NCI-H1105 (cell line): Measurements from ENCODE around the gene TMEM205.
"Not testable (repeated sequence)": the region's sequence is repeated elsewhere in the genome, so short reads cannot be mapped to it uniquely, and the experiment has no call there.

Experiments
- DNase-seq: peaks from one replicate; lab custom pipeline; 2025; lab: John Stamatoyannopoulos, UW

Gene TMEM205

GRCh38 chr19:11346104-11346940 lies at the start of gene TMEM205, which contains the start of gene CCDC159:
Gene TMEM205, minus strand, starts transcription at chr19:11346268. Its CDS starts 649 bp downstream, at chr19:11345619.
Gene CCDC159, plus strand, starts transcription at chr19:11346519. Its CDS starts 88 bp downstream, at chr19:11346607.
- peak; percentile 99 for DNase-seq

DNA sequence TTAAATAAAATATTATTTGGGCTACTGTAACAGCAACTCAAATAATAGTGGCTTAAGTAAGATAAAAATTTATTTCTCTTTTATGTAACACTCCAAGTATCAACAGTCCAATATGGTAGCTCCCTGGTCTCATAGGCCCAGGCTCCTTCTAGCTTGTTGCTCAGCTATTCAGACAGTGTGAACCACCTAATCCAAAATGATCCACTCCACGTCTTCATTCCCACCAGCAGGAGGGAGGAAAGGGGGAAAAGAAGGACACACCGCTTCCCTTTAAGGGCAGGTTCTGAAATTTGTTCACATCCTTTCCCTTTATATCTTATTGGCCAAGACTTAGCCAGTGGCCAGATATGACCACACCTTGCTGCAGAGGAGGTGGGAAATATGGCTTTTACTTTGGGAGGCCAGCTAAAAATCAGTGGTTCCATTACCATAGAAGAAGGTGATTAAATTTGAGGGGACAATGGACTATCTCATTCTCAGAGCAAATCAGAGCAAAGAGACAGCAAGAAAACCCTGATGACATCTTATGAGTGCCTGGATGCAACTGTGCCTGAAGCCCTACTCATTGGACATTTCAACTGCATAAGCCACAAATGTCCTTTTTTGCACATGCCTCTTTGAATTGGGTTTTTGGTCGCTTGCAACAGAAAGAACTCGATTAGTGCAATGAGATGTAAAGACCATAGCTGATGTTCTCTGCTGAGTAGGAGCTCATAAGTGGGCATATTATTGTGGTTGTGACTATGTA lies 45.0 kb upstream of the TMEM205 start:
- DNase-seq, result no peak

DNA sequence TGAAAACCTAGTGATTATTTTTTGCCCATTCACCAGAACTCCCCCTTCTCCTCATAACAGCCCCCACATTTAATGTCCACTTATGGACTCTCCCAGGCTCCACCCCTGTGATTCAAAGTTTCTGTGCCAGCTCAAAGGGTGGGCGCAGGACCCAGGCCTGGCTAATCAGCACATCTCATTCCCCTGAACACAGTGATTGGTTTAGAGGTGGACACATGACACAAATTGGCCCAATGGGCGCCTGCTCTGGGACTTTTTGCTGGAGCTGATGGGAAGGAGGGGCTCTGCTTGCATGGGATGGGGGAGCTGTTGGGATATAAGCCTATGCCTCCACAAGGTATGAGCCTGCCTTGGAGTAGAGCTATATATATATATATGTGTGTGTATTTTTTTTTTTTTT lies 44.3 kb upstream of the TMEM205 start:
- no peak for DNase-seq

DNA sequence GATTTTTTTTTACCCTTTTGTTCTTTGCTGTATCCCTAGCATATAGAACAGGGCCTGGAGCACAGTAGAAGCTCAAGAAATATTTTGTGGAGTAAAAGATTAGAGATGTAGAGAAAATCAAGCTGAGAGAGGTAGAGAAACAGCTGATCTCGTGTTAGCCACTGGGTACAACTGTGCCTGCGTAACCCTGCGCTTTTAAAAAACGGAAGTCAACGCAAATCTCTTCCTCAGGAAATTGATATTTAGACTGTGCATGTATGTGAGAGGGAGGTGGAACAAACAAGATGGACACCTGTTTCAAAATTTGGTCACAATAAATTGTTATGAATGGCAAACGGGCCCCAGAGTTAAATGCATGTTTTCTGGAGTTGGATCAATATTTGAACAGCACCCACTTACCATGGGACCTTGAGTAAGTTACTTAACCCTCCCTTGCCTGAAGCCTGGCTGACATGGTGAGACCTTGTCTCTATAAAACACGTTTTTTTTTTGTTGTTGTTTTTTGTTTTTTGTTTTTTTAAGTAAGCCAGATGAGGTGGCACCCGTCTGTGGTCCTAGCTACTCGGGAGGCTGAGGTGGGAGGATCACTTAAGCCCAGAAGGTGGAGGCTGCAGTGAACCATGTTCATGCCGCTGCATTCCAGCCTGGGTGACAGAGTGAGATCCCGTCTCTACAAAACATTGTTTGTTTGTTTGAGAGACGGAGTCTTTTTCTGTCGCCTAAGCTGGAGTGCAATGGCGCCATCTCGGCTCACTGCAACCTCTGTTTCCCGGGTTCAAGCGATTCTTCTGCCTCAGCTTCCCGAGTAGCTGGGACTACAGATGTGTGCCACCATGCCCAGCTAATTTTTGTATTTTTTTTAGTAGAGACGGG lies 41.3 kb upstream of the TMEM205 start:
- DNase-seq, result no peak

GRCh38 chr19:11384778-11385129 lies 38.7 kb upstream of the TMEM205 start:
- no peak for DNase-seq

GRCh38 chr19:11383706-11384048 lies 37.6 kb upstream of the TMEM205 start:
- no peak for DNase-seq

DNA sequence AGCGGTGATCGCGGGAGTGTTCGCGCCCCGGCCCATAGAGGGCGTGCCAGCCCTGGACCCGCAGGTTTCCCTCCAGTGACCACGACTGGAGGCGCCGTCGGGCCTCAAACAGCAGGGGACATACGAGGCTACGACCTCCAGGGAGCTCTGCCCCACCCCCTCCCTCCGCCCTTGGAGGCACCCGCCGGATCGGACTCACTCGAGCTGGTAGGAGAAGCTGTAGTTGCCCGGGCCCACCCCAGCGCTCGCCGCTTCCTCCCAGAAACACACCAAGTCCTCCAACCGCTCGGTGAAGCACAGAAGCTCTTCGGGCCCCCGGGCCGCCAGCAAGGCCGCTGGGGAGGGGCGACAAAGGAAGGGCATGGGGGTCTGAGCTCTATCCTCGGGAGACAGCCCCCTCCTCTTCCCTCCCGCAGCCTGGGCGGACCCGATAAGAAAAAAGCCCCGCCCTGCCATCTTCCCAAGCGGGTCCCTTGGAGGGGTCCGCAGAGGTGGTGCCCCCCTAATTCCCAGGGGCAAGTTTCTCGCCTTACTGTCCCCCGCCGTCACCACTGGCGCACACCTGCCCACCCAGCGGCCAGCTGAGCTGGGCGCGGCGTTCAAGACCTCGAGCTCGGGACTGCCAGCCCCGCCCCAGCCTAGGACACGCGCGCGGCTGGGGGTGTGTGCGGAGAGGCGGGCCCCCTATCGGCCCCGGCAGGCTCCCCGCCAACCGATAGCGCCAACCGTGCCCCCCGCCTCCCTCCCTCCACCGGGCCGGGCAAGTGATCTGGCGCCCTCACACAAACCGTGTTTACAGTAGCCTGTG lies 37.0 kb upstream of the TMEM205 start:
- DNase-seq, result peak; percentile 43

GRCh38 chr19:11380653-11381537 lies 34.8 kb upstream of the TMEM205 start:
- DNase-seq, result peak; percentile 99

- DNase-seq, result no peak
Observed at GRCh38 chr19:11379857-11380350, 33.8 kb upstream of the TMEM205 start.

DNA sequence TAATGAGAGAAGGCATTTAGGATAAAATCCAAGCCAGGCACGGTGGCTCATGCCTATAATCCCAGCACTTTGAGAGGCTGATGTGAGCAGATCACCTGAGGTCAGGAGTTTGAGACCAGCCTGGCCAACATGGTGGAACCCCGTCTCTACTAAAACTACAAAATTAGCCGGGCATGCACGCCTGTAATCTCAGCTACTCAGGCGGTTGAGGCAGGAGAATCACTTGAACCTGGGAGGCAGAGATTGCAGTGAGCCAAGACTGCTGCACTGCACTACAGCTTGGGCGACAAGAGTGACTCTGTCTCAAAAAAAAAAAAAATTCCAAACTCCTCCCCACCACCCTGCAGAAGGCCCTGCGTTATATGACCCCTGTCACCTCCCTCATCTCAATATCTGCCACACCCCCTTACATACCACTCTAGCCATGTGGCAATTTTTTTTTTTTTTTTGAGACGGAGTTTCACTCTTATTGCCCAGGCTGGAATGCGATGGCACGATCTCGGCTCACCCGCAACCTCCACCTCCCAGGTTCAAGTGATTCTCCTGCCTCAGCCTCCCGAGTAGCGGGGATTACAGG lies 33.3 kb upstream of the TMEM205 start:
- DNase-seq, result not testable (repeated sequence)

DNA sequence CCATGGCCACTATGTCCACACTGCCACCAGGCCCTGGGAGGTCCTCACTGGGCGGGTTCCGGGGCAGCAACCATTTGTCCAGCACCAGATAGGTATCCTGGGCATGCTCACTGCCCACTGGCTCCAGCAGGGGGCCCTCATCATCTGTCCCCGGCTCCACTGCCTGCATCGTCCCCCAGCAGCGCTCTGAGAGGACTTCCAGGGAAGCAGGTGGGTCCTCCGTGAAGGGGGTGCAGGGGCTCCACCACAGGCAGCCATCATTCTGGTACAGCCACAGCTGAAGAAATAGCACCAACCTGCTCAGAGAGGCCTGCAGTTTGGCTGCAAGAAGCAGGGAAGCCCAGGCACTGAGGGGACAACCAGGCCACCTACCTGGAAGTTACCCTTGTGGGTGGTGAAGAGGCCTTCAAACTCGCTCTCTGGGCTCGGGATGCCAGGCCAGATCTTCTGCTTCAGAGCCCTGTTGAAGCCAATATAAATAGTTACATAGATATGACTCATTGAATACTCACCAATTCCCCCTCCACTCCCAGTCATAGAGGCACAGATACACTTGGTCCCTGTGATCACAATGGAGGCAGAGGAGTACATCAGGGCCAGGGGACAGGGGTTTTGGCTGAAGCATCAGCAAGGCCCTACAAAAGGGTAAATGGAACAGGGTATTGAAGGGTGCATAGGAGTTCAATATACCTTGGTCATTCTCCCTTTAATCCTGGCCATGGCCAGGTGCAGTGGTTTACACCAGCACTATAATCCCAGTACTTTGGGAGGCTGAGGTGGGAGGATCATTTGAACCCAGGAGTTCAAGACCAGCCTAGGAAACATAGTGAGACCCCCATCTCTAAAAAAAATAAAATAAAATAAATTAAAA lies 32.5 kb upstream of the TMEM205 start:
- DNase-seq, result no peak

- DNase-seq, result no peak
Observed at GRCh38 chr19:11377756-11378155, 31.7 kb upstream of the TMEM205 start.

GRCh38 chr19:11377237-11377636 lies 31.2 kb upstream of the TMEM205 start:
- DNase-seq, result no peak

DNA sequence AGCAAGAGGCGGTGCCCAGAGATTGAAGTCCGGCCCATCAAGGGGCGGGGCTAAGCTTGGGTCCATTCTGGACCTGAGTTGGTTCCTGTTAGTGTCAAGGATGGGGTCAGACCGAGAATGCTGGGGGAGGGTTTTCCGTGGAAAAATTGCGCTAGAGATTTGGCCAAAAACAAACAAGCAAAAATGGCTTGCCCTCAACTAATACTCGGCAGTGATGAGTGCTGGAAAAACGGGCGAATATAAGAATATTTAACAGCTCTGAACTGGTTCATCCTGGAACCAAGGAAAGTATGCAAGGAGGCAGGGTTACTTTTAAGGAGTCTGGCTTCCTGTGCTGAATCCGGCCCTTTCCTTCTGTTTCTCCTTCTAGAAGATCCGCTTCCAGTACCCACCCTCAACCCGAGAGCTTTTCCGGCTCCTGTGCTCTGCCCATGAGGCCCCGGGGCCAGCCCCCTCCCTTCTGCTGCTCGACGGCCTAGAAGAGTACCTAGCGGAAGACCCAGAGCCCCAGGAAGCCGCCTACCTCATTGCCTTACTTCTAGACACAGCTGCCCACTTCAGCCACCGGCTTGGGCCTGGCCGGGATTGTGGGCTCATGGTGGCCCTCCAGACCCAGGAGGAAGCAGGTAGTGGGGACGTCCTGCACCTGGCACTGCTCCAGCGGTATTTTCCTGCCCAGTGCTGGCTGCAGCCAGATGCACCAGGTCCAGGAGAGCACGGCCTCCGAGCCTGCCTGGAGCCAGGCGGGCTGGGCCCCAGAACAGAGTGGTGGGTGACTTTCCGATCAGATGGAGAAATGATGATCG lies 29.3 kb upstream of the TMEM205 start:
- peak; percentile 37 for DNase-seq

DNA sequence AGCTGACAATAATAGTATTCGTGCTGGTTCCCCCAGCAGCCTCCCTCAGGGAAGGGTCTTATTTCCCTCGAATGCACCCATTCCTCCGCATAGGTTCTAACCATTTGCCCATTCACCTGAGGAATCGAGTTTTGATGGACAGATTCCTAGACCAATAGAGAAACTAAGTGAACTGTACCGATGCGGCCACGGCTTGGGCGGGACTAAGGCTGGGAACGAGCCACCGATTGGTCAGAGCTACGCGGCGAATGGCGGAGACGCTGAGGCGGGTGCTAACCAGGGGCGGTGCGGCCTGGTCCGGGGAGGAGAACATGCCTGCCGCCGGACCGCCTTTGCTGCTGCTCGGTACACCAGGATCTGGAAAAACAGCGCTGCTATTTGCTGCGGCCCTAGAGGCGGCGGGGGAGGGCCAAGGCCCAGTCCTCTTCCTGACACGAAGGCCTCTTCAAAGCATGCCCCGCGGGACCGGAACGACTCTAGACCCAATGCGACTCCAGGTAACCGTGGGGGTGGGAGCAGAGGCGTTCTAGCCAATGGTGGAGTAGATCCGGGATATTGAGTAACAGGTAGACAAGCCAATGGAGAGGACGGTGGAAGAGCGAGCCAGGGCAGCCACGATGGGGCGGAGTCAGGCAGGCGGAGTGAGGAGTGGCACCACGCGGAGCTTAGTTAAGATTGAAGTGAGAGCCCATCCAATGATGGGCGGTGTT lies 28.5 kb upstream of the TMEM205 start, which contains the start of gene SWSAP1:
Gene SWSAP1, plus strand, starts transcription at position 234 of the 710 bp plus-strand sequence. Its CDS starts 15 bp downstream, at position 249.
- DNase-seq, result peak; percentile 99

GRCh38 chr19:11373885-11374432 lies 27.9 kb upstream of the TMEM205 start:
- DNase-seq, result no peak
